ENCODE measurements around the gene GPR21.

The GPR21 gene

GRCh38 chr9:123065196-123065595 lies 31.7 kb downstream of the GPR21 start:
- DNase-seq = no peak

- no peak for DNase-seq
Measured at GRCh38 chr9:123067136-123067535, 33.7 kb downstream of the GPR21 start.

- DNase-seq = no peak
Measured at GRCh38 chr9:123069010-123069481, 35.6 kb downstream of the GPR21 start.

- DNase-seq = no peak
Measured at GRCh38 chr9:123070198-123070597, 36.7 kb downstream of the GPR21 start.

- no peak for DNase-seq
Measured at GRCh38 chr9:123072407-123072995, 39.0 kb downstream of the GPR21 start.

GRCh38 chr9:123073441-123073840 lies 40.0 kb downstream of the GPR21 start:
- no peak for DNase-seq

- DNase-seq = no peak
Measured at GRCh38 chr9:123073991-123074422, 40.5 kb downstream of the GPR21 start.

GRCh38 chr9:123074628-123075027 lies 41.2 kb downstream of the GPR21 start:
- DNase-seq = no peak

- DNase-seq = no peak
Measured at GRCh38 chr9:123080444-123080843, 47.0 kb downstream of the GPR21 start.

- DNase-seq = peak; percentile 3
Measured at GRCh38 chr9:123081824-123082223, 48.4 kb downstream of the GPR21 start.

GRCh38 chr9:123083680-123084079 lies 50.2 kb downstream of the GPR21 start:
- DNase-seq = no peak

GRCh38 chr9:123084256-123084655 lies 50.8 kb downstream of the GPR21 start:
- no peak for DNase-seq

All from CD4-positive, alpha-beta T cell treated with Interleukin-4 for 4 hours (primary cell).